Erythroblast (primary cell): ENCODE data around the gene KDELR3.

Source experiments
- GATA1 ChIP-seq: IDR thresholded peaks from 2 replicates; pipeline ENCODE4 v1.6.1; 2011; ENCODE audit warnings: low read depth, mild to moderate bottlenecking, control low read depth, low read length, moderate library complexity
- POLR2A ChIP-seq: IDR thresholded peaks from 2 replicates; pipeline ENCODE4 v1.6.1; 2011; ENCODE audit warnings: mild to moderate bottlenecking, low read length

- TF ChIP-seq POLR2A (no peak), GATA1 (no peak)
These were observed 15.4 kb upstream of the KDELR3 start for GRCh38 chr22:38452373-38453065.
